GM18498 (cell line): Measurements from ENCODE around the gene ITIH3.

Experiments
- ATAC-seq: cut with Tn5 transposase; IDR thresholded peaks from one replicate; pipeline ENCODE4 v1.9.1; 2021; ENCODE audit warnings: mild to moderate bottlenecking, moderate library complexity; ENCODE audit not compliant: unreplicated experiment

The ITIH3 gene

DNA sequence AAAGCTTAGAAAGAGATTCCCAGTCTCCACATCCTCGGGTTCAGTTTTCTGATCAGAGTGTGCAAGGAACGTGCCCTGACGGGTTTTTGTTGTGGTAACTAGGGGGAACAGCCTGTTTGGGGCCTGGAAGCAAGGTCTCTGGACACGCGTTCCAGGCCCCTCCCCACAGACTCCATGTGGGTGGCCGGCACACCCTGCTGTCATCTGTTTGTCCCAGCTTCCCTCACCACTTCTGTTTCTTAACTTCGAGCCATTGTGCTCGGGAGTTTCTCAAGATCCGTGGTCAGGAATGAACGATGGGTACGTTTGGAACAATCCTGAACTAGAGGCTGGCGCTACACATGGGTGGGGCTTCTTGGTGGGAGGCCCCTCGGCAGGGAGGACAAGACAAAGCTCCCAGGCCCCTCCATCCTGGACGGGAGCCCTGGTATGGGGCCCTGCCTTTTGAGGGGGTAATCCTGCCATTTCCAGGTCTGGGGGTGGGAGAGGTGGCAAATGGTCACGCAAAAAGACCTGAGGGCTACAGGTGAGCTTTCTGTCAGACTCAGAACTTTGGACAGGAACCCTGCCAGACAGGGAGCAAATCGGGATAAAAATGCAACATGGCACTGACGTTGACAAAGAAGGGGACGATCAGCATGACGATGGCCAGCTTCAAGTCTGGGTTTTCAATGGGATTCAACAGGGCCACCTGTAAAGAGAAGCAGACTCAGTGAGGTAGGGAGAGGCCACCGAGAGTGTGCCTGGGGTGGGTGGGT is 48.7 kb downstream of the ITIH3 start:
- no peak for ATAC-seq

DNA sequence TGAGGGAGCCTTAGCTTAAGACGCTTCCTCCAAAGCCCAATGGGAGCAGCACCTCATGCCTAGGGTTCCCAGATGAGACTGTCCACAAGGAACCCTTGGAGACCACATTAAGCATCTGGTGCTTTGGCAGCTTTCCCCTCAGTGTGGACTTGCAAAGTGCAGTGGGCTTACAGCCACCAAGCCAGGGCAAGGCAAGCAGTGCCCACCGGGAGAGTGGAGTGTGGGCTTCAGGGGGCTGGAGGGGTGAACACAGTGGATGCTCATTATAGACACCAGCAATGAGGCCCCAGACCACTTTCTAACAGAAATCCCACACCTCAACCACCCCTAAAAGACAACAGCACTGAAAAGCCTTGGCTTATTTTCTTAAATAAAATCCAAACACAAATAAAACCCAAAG is 49.3 kb downstream of the ITIH3 start:
- ATAC-seq, result no peak

DNA sequence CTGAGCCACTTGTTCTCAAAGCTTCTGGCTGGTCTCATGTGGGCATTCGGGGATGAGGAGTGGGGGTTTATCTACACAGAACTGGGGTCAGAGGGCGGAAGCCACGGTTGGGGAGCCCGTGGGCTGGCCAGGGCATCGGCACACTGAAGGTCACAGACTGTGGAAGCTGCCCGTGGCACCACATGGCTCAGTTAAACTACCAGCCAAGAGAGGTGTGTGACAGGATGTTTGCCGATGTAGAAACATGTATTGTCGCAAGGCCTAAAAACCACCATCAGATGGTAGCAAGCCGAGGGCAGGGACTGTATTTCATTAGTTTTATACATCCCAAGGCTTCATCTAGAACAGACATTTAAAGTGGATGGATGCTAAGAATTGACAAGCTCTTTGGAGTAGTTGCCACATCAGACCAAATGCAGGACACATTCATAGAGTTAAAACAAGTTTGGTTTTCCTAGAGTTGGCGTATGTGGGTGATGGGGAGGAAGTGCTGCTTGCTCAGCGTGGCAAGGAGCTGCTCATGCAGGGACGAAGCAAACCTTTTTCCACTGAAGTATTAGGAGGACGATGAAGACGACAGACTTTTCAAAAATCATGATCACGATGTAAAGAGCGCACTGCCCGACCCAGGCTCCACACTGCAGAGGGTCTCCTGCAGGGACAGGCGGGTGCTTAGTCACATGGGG is 49.8 kb downstream of the ITIH3 start:
- ATAC-seq, result no peak

DNA sequence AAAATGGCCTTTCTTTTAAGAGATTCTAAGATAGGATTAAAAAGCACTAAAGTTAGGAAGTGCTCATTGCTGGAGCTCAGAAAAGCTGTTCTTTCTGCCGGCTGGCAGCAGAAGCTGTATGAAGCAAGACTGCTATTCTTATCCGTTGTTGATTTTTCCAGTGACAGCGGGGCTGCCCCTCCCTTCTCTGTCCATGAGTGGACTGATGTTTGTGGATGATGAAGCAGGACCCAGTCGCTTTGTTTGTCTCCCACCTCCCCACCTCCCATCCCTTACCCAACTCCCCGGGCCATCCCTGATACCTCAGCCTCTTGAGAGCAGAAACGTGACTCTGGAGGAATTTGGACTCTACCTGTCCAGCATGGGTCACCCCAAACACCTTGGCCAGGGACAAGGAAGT is 50.6 kb downstream of the ITIH3 start:
- no peak for ATAC-seq

DNA sequence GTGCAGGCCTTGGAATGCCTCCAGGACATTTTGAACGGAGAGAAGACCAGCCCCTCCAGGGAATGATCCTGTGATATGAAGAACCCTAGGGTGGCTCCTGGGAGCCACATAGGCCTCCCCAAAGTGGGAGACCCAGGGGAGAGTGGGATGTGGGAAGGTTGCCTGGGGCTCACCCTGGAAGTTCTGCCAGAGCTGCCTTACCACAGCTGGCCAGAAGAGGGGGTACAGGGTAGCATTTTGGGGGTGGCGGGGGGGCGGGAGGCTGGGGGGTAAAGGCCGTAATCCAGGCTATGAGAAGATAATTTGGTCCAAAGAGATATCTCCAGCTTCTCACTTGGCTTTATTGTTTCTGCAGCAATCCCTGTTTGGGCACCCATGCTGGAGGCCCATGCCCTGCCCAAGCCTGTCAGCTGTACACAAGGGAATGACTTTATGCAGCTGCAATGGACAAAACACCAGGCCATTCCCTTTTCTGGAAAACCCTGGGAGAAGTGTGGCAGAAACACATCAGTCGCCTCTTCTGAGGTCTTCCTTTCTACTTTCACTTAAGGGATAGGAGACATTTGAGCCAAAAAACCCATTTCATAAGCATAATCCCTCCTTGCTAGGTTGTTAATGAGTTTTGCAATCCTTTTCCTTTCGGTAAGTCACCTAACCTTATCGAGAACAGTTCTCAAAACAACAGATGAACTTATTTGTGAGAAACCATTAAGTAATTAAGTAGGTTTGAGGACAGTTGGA is 51.3 kb downstream of the ITIH3 start:
- ATAC-seq, result no peak

DNA sequence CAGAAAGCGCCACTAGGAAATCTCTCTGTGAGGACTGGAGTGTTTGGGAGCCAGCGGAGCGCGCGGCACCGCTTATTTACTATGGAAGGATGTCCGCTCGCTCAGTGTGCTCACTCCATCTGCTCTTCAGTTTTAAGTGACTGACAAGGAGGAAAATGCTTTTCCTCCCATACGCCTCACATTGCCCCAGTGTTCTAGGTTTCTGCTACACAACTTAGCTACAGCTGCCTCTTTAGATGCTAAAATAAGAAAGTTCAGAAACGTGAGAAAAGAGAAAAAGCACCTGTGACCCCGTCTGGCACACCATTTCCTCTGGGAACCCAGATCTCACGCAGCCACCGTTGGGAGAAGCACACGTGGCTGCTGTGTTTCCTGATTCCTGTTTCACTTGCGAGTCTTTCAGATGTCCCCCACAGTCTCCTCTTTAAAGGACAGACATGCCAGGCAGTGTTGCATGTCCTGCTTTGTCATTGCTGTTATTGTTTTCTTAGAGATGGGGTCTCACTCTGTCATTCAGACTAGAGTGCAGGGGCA is 51.9 kb downstream of the ITIH3 start:
- ATAC-seq, result no peak

DNA sequence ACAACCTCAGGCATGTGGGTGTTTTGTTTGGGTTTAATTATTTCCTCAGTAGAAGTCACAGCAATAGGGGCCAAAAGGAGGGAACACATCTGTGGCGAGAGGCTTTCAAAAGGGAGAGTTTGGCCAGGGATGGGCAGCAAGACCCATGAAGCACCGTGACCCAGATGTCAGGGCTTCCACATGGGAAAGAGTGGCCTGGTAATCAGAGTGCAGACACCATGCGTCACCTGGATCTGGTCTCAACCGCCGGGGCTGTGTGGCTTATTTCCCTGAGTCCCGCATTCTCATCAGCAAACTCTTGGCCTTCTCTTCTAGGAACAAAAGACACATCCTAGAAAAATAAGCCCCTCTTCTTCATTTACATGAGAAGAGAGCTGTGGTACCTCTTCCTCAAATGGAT is 52.6 kb downstream of the ITIH3 start:
- ATAC-seq, result no peak

DNA sequence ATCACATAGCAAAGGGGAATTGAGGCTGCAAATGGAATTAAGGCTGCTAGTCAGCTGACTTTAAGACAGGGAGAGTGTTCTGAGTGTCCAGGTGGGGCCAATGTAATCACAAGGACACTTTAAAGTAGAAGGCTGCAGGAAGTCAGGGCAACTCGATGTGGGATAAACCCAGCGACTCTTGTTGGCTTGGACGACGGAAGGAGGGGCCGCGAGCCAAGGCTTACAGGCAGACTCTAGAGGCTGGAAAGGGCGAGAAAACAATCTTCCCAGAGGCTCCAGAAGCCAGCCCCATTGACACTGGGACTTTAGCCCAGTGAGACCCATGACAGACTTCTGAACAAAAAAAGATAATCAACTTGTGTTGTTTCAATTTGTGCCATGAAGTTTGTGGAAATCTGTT is 53.1 kb downstream of the ITIH3 start:
- ATAC-seq, result no peak

DNA sequence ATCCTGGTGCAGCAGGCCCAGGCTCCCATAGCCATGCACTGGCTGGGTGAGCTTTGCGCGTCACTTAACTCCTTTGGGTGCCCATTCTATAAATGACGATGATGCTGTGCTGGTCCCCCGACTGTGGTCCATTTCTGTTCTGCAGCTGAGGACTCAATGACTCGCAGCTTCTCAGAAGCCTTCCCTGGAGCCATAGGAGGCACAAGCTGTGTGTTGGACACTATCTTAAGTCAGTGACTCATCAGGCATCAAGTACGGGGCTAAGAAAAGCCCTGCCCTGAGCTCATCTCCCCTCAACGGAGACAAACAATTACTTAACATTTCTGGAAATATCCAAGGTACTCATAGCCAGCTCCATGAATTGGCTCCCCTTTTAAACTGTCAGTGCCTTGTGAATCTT is 54.0 kb downstream of the ITIH3 start:
- ATAC-seq, result no peak

DNA sequence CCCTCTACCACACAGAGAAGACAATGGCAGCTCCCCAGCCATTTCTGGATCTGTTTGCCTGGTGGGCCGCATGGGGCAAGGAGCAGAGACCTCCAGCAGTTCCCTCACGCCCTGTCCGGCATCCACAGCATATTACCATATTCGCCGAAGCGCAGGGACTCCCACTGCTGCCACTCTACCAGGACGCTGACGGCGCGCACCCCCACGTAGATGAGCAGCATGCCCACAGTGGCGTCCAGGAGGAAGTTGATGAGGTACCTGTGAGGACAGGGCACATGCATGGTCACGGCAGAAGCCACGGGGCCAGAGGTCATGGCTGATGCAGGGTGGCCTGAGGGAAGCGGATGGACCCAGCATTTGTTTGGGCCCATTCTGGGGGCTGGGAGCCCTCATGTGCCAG is 55.1 kb downstream of the ITIH3 start:
- no peak for ATAC-seq

DNA sequence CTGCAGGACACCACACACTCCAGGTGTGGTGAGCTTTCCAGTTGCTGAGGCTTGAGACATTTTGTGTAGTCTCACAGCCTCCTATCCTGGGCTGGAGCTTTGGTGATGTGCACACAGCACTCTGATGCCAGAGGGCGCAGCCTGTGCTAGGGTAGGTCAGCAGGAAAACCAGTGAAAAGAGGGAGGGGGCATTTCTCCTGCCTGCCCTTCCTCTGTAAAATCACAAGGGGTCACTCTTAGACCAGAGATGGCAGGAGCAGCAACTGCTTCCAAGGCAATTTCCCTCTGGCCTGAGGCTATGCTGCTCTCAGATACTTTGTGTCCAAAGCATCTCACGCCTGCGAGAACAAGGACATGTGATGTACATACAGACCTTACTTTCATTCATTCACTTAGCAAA is 56.8 kb downstream of the ITIH3 start:
- ATAC-seq, result no peak

DNA sequence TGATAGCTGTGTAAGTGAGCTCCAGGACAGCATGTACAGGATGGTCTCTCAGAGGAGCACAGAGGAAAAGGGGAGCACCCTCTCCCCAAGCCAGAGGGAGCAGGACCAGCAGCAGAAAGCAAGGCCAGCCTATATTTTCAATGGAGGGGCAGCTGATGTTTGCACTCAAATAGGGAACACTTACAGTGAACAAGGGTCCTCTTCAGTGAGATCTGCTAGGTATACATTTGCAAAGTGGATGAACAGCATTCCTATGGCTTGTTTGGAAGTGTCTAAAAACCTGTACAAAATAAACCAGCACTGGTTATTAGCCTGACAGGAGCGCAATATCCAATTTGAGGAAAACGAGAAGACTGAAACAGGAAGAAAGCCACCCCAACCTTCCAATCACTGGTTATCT is 57.8 kb downstream of the ITIH3 start:
- ATAC-seq, result no peak

DNA sequence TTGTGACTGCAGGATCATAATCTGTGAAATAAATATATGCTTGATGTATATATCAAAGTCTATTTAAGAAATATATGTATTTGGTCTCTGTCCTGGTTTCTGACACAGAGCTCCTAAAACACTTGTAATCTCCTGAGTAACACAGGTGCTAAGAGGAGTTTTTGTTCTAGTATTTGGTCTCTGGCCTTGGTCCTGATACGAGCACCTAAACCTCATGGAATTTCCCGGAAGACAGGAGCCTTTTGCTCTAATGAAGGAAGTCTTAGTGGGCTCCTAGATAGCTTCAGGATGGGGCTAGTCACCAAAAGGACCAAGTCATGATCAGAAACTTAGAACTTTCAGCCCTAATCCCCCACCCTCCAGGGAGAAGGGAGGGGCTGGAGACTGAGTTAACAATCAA is 59.4 kb downstream of the ITIH3 start:
- no peak for ATAC-seq

DNA sequence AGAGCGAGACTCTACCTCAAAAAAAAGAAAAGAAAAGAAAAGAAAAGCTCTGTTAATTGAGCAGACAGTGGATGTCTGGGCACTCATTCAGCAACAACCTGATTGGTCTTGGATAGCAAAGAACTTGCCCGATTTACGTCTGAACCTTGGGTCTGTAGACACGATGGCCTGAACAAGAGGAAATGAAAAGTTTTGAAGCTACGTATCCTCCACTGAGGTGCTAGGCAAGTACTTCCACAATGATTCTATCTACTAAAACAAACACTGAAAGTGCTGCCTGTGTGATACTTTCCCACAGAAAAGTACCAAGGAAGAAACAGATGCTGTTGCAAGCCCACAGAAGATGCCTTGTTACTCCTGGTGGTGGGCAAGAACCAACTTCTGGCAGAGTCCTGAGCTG is 62.1 kb downstream of the ITIH3 start:
- no peak for ATAC-seq

DNA sequence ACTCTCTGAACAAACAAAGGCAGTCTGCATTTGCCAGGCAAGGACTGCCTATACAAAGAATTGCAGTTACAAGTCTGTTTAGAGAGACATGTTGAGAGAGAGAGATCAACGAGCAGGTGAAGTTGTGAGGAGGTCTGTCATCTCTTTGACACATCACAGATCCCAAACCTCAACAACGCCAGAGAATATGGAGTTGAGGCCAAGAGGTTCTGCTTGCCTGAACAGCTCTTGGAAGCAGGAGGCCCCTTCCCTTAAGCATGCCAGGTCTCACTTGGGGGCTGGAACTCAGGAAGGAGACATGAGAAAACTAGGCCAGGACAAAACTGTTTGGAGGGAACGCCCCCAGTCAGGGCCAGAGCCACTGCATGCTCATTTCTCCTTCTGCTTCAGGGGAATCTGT is 62.5 kb downstream of the ITIH3 start:
- ATAC-seq, result no peak

DNA sequence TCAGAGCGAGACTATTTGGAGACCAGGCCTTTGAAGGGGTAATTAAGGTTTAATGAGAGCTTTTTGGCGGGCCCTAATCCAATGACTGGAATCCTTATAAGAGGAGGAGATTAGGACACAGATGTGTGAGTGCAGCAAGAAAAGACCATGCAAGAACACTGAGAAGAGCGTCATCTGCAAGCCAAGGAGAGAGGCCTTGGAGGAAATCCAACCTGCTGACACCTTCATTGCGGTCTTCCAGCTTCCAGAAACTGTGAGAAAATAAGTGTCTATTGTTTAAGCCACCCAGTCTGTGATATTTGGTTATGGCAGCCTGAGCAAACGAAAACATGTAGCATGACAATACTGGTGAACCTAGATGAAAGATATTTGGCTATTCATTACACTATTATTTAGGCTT is 63.3 kb downstream of the ITIH3 start:
- no peak for ATAC-seq
